ENCODE data around the gene B4GALNT3. TPM values are rescaled to one million over a fixed set of nuclear protein-coding genes. Genes with fewer than 3 reads are reported as not detected.

The B4GALNT3 gene
- total RNA-seq, 1 donor from 2014 or later = 8.6 TPM

DNA sequence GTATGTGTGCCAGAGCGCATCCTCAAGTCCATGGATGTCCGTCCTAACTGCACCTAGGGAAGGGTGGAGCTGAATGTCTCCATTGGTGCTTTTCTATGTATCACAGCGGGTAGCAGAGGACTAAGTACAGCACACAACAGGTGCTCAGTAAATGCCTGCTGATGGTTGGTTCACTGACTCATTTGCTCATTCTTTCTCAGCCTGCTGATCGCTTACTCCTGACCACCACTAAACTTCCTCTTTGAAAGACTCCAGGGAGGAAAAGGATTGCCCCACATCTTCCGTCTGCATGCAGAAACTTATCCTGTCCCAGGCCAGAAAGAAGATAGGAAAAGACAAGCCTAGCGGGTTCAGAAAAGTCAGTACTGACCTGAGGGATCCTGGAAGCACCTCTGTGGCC lies 66.3 kb downstream of the B4GALNT3 start:
- H3K4me3 Mint-ChIP-seq = no peak overlapping the region
- H3K4me1 Mint-ChIP-seq (ENCODE audit: low read depth) = no peaks in the 10 kb centered on the region
- no peaks in the 10 kb centered on the region for H3K36me3 Mint-ChIP-seq (ENCODE audit: low read depth)
- peaks cover 4% of the 10 kb centered on the region for H3K27me3 Mint-ChIP-seq (ENCODE audit: insufficient read depth)
- no peak overlapping the region for H3K27ac Mint-ChIP-seq
- DNase-seq (ENCODE audit: low spot score) = no peak
- intact Hi-C loops (cut with micrococcal nuclease) = no loop called here
- H3K9me3 Mint-ChIP-seq = no peaks in the 10 kb centered on the region

DNA sequence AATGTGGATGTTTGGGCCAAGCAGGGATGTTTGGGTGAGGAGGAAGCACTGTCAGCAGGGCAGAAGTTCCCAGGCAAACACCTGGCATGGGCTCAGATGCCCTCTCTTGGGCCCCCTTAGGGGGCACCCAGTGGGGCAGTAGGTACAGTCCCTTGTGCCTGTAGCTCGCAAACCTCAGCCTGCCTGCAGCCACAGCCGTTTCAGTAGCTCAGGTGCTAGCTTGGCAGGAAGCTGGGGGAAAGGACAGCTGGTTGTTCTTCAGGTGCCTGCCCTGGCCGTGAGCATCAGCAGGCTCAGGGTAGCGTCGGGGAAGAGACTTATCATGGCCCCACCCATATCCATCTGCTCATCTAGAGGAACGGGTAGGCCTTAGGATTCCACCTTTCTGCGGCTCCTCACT lies 67.5 kb downstream of the B4GALNT3 start:
- intact Hi-C loops (cut with micrococcal nuclease) = no loop called here
- no peaks in the 10 kb centered on the region for H3K36me3 Mint-ChIP-seq (ENCODE audit: low read depth)
- peaks cover 3% of the 10 kb centered on the region for H3K9me3 Mint-ChIP-seq
- no peaks in the 10 kb centered on the region for H3K4me1 Mint-ChIP-seq (ENCODE audit: low read depth)
- peaks cover 4% of the 10 kb centered on the region for H3K27me3 Mint-ChIP-seq (ENCODE audit: insufficient read depth)
- H3K4me3 Mint-ChIP-seq = no peak overlapping the region
- no peak for DNase-seq (ENCODE audit: low spot score)
- no peak overlapping the region for H3K27ac Mint-ChIP-seq

DNA sequence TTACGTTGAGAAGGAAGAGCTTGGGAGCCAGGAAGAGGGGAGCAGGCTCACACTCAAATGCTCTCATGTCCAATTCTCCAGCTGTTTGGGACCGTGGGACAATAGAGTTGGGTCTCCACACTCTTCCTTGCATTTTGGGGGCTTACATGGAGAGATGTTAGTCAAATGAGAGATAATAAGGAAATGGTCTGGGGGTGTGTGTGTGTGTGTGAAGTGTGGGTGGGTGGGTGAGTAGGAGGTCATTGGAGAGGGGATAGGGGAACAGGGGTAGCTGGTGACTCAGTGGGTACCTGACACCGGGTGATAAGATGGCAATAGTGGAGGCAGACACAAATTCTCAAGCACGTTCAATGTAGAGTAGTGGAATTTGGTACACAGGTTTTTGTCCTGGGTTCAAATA lies 68.0 kb downstream of the B4GALNT3 start:
- peaks cover 7% of the 10 kb centered on the region for H3K27me3 Mint-ChIP-seq (ENCODE audit: insufficient read depth)

DNA sequence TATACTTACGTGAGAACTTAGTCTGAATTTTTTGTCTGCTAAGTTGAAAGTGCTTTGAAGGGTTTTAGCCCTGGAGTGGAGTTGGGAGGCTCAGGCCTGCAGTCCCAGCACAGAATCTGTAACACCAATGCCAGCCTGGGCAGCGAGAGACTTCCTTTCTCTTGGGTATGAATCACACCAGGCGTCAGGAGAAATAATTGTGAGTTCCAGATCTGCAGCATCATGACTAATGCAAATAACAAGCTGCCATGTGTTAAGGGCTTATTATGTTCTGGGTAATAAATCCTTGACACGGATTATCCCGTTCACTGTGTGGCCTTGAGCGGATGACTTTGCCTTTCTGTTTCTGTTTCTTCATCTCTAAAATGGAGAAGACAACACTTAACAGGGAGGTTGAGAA lies 70.6 kb downstream of the B4GALNT3 start:
- H3K4me1 Mint-ChIP-seq (ENCODE audit: low read depth) = no peaks in the 10 kb centered on the region
- DNase-seq (ENCODE audit: low spot score) = no peak
- intact Hi-C loops (cut with micrococcal nuclease) = no loop called here

More for the DNA sequence above, 68.0 kb downstream of the B4GALNT3 start:
- H3K4me3 Mint-ChIP-seq = no peak overlapping the region
- H3K36me3 Mint-ChIP-seq (ENCODE audit: low read depth) = no peaks in the 10 kb centered on the region
- intact Hi-C loops (cut with micrococcal nuclease) = no loop called here
- no peaks in the 10 kb centered on the region for H3K4me1 Mint-ChIP-seq (ENCODE audit: low read depth)
- no peak for DNase-seq (ENCODE audit: low spot score)
- peaks cover 4% of the 10 kb centered on the region for H3K9me3 Mint-ChIP-seq
- H3K27ac Mint-ChIP-seq = no peak overlapping the region

DNA sequence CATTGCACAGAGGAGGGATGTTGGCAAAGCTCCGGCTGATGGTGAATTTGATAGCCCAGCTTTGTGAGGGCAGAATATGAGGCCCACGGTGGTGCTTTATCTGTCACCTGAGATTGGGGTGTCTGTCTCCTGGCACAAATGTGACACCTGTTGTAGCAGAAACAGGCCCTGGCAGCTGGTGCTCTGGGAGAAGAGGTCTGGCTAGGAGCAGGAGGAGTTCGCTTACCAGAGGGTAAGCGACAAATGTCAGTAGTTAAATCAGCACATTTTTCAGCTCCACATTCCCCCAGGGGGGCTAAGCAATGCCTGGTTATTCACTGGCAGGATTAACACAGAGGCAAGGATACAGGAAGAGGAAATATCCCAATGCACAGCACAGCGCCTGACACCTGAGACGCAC lies 71.1 kb downstream of the B4GALNT3 start:
- no peaks in the 10 kb centered on the region for H3K4me1 Mint-ChIP-seq (ENCODE audit: low read depth)
- H3K36me3 Mint-ChIP-seq (ENCODE audit: low read depth) = no peaks in the 10 kb centered on the region
- intact Hi-C loops (cut with micrococcal nuclease) = no loop called here
- H3K27ac Mint-ChIP-seq = no peak overlapping the region
- peaks cover 4% of the 10 kb centered on the region for H3K9me3 Mint-ChIP-seq
- no peak for DNase-seq (ENCODE audit: low spot score)
- H3K27me3 Mint-ChIP-seq (ENCODE audit: insufficient read depth) = peaks cover 7% of the 10 kb centered on the region
- no peak overlapping the region for H3K4me3 Mint-ChIP-seq

More for the DNA sequence above, 70.6 kb downstream of the B4GALNT3 start:
- no peak overlapping the region for H3K4me3 Mint-ChIP-seq
- H3K36me3 Mint-ChIP-seq (ENCODE audit: low read depth) = no peaks in the 10 kb centered on the region
- no peak overlapping the region for H3K27ac Mint-ChIP-seq
- H3K9me3 Mint-ChIP-seq = peaks cover 4% of the 10 kb centered on the region
- peaks cover 7% of the 10 kb centered on the region for H3K27me3 Mint-ChIP-seq (ENCODE audit: insufficient read depth)

DNA sequence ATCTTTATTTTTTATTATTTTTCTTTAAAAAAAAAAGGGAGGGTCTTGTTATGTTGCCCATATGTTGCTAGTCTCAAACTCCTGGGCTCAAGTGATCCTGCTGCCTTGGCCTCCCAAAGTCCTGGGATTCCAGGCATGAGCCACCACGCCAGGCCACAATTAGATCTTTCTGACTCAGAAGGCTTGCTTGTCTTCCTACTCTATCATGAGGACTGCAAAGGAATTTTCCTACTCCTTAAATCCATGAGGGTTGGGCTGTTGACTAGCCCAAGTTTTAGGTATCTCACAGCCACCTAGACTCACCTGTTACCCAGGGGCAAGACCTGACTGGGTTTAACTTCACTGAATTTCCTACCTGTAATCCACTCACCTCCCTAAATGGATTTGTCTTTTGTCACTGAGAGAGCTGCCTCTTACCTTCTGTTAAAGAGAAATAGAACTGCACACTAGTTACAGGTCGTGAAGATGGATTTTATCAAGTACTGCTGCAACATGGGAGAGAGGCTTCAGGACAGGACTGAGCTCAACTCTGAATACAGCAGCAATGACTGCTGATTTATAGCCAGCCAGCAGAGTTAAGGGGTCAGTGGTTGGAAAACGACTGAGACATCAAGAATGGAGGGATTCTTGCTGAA lies 72.3 kb downstream of the B4GALNT3 start:
- Mint-ChIP-seq H3K4me3 (no peak overlapping the region), H3K27ac (no peak overlapping the region), H3K36me3 (ENCODE audit: low read depth) (no peaks in the 10 kb centered on the region), H3K9me3 (peaks cover 4% of the 10 kb centered on the region), H3K27me3 (ENCODE audit: insufficient read depth) (peaks cover 7% of the 10 kb centered on the region), H3K4me1 (ENCODE audit: low read depth) (no peaks in the 10 kb centered on the region)
- DNase-seq (ENCODE audit: low spot score) = no peak
- intact Hi-C loops (cut with micrococcal nuclease) = no loop called here

DNA sequence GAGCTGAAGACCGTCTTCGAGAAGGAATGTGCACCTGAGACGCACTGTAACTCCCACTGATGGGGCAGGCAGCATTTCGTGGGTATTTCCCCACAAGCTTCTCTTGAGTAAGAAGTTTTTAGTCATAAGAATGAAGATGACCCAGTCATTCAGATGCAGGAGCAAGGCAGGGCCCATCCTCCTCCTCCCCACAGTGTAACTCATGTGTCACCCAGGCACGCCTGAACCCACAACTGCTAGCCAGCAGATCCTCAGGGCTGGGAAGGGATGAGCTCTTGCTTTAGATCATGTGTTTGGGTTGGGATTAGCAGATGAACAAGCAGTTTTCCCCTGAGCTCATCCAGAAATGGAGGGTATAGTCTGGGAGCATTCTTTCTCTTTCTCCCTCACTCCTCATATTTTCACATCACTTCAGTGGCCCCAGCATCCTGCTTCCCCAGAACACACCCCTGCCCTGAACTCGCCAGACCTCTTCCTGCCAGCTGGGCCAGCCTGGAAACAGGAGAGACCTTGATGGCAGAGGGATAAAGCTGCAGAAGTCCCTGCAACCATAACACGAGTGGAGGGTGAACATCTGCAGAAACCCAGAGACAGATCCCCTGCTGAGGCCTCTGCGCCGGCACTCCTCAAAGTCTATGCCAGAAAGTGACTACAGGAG lies 73.3 kb downstream of the B4GALNT3 start:
- peaks cover 4% of the 10 kb centered on the region for H3K9me3 Mint-ChIP-seq
- peaks cover 7% of the 10 kb centered on the region for H3K27me3 Mint-ChIP-seq (ENCODE audit: insufficient read depth)
- no peaks in the 10 kb centered on the region for H3K4me1 Mint-ChIP-seq (ENCODE audit: low read depth)
- DNase-seq (ENCODE audit: low spot score) = no peak
- no peak overlapping the region for H3K27ac Mint-ChIP-seq
- intact Hi-C loops (cut with micrococcal nuclease) = no loop called here
- no peak overlapping the region for H3K4me3 Mint-ChIP-seq
- H3K36me3 Mint-ChIP-seq (ENCODE audit: low read depth) = no peaks in the 10 kb centered on the region

DNA sequence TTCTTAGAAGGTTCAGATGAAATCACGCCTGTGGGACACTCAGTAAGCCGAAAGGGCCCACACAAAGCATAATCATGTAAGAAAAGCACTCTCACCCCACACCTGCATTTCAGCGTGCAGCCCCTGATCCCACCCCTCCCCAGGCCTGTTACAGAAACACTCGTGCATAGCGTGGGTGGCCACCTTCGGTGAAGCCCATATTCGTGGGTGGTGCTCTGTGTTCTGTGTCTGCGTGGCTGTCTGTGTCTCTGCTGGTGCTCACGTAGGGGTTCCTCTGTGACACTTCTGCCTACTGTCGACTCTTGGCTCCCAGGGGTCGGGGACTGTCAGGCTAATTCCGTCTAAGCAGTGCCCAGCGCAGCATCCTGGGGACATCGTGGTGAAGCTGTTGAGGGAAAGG lies 74.0 kb downstream of the B4GALNT3 start:
- intact Hi-C loops (cut with micrococcal nuclease) = no loop called here
- DNase-seq (ENCODE audit: low spot score) = no peak
- no peak overlapping the region for H3K4me3 Mint-ChIP-seq

DNA sequence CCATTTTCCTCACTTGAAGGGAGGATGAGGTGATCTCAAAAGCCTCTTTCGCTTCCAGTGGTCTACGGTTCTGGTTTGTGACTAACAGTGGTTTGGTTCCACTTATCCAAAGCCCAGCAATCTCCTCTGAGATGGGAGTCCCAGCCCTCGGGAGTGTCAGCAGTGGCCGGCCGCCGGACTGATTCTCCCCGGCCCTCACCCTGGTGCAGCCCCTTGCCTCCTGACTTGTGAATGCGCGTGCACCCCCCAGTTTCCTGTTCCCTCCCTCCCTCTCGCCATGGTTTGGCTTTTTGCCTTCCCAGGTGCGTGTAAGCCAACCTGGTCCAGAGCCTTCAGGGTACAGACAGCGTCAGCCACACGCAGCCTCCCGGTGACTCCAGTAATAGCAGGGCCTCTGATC lies 74.5 kb downstream of the B4GALNT3 start:
- H3K4me3 Mint-ChIP-seq = no peak overlapping the region
- H3K4me1 Mint-ChIP-seq (ENCODE audit: low read depth) = peaks cover 6% of the 10 kb centered on the region
- peaks cover 4% of the 10 kb centered on the region for H3K9me3 Mint-ChIP-seq
- no peak for DNase-seq (ENCODE audit: low spot score)
- H3K36me3 Mint-ChIP-seq (ENCODE audit: low read depth) = peaks cover 1% of the 10 kb centered on the region
- H3K27me3 Mint-ChIP-seq (ENCODE audit: insufficient read depth) = peaks cover 7% of the 10 kb centered on the region
- intact Hi-C loops (cut with micrococcal nuclease) = no loop called here
- H3K27ac Mint-ChIP-seq = no peak overlapping the region

More for the DNA sequence above, 74.0 kb downstream of the B4GALNT3 start:
- Mint-ChIP-seq H3K27ac (no peak overlapping the region), H3K9me3 (peaks cover 4% of the 10 kb centered on the region), H3K36me3 (ENCODE audit: low read depth) (no peaks in the 10 kb centered on the region), H3K27me3 (ENCODE audit: insufficient read depth) (peaks cover 7% of the 10 kb centered on the region), H3K4me1 (ENCODE audit: low read depth) (peaks cover 1% of the 10 kb centered on the region)

DNA sequence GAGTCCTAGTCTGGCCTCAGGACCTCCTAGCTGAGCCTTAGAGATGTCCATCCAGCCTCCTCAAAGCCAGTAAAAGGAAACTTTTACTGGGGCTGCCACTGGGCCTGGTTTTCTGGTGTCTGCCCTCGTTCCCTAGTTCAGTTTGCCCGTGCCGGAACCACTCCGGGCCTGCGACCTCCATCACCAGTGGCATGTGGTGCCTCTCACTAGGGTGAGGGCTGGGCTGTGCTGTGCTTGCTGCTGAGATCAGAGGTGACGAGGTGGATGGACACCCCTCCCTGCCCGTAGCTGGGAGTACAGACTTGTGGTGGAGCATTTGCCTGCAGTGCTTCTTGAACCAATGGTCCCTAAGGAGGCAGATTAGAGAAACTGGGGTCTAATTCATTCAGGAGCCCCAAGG lies 75.7 kb downstream of the B4GALNT3 start:
- H3K36me3 Mint-ChIP-seq (ENCODE audit: low read depth) = peaks cover 2% of the 10 kb centered on the region
- peaks cover 4% of the 10 kb centered on the region for H3K9me3 Mint-ChIP-seq
- H3K4me3 Mint-ChIP-seq = no peak overlapping the region
- DNase-seq (ENCODE audit: low spot score) = no peak
- H3K4me1 Mint-ChIP-seq (ENCODE audit: low read depth) = peaks cover 16% of the 10 kb centered on the region
- intact Hi-C loops (cut with micrococcal nuclease) = no loop called here
- peaks cover 7% of the 10 kb centered on the region for H3K27me3 Mint-ChIP-seq (ENCODE audit: insufficient read depth)
- no peak overlapping the region for H3K27ac Mint-ChIP-seq

DNA sequence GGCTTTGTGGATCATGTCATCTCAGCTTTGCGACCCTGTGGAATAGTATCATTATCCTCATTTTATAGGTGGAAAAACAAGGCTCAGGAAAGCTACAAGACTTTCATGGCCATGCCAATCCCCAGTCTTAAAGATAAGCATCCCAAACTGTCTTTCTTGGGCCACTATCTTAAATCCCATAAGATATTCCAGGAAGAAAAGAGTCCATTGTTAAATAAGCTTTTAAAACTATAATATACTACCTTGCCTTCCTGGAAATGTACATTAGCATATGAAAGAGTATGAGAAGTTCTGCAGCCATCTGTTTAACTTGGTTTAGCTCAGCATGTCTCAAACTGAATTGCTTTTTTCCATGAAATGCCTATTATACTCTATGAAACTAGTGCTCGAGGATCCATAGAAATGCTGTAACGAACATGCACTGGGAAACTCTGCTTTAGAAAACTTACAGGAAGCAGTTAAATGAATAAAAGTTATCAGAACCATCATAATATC lies 77.1 kb downstream of the B4GALNT3 start:
- intact Hi-C loops (cut with micrococcal nuclease) = no loop called here
- no peak overlapping the region for H3K27ac Mint-ChIP-seq
- H3K9me3 Mint-ChIP-seq = peaks cover 4% of the 10 kb centered on the region
- DNase-seq (ENCODE audit: low spot score) = no peak
- H3K27me3 Mint-ChIP-seq (ENCODE audit: insufficient read depth) = peaks cover 3% of the 10 kb centered on the region
- H3K4me1 Mint-ChIP-seq (ENCODE audit: low read depth) = peaks cover 17% of the 10 kb centered on the region
- peaks cover 2% of the 10 kb centered on the region for H3K36me3 Mint-ChIP-seq (ENCODE audit: low read depth)
- H3K4me3 Mint-ChIP-seq = no peak overlapping the region

DNA sequence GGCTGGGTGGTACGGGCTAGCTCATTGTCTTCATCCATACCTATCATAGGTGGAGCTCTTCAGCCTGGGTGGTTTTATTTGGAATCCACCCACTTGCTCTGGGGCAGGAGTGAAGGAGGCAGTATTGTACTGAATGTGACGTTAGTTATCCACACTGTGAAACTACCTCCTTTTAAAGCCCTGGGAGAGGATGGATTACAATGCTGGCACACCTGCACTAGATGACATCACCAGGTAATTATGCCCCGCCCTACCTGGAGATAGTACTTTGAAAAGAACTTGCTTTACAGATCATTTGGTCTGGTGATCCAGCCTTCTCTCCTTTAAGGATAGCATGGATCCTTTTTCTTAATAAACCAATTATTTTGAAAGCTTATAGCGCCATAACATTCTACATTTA lies 78.0 kb downstream of the B4GALNT3 start:
- Mint-ChIP-seq H3K9me3 (no peaks in the 10 kb centered on the region), H3K27ac (no peak overlapping the region), H3K4me3 (no peak overlapping the region), H3K4me1 (ENCODE audit: low read depth) (peaks cover 17% of the 10 kb centered on the region), H3K36me3 (ENCODE audit: low read depth) (peaks cover 2% of the 10 kb centered on the region), H3K27me3 (ENCODE audit: insufficient read depth) (peaks cover 2% of the 10 kb centered on the region)
- no peak for DNase-seq (ENCODE audit: low spot score)
- intact Hi-C loops (cut with micrococcal nuclease) = no loop called here

DNA sequence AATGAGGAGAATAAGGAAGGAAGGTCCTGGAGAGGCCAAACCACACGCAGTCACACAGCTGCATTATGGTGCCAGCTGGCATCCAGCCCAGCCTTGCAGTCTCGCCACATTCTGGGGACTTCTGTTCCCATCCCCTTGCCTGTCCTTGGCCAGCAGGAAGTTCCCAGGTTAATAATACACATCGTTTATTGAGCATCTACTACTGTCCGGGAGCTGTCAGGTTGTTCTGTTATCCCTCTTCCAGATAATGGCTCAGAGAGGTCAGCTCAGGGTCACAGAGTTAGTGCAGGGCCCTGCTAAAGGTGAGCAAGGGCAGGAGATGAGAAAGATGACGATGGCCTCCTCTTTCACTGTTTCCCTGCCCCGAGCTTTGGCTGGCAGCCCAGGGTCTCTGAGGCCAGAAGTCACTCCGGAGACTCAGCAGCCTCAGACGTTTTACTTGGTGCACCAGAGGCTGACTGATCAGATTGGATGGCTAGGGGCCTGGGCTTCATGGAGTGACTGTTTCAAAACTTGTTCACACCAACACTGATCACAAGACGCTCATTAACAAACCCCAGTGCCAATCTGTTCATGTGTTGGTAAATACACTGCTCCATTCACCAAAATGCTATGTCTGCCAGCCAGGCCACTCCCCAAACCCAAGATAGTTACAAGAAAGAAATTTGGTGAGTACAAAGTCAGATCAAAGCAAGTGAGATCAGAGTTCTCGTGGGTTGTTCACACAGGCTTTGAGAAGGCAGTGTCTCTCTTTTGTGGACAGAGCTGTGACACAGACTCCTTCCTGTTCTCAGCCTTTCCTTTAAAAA lies 79.2 kb downstream of the B4GALNT3 start:
- peak; percentile 28 for DNase-seq (ENCODE audit: low spot score)
- Mint-ChIP-seq H3K27me3 (ENCODE audit: insufficient read depth) (peaks cover 2% of the 10 kb centered on the region), H3K4me1 (ENCODE audit: low read depth) (peaks cover 17% of the 10 kb centered on the region), H3K4me3 (no peak overlapping the region), H3K9me3 (no peaks in the 10 kb centered on the region), H3K27ac (peak overlapping the region; percentile 80), H3K36me3 (ENCODE audit: low read depth) (peaks cover 2% of the 10 kb centered on the region)
- intact Hi-C loops (cut with micrococcal nuclease) = no loop called here
